NOMO-1 (cell line): ENCODE data around the gene FAU.

Experiments used
- DNase-seq, 2 experiments: peaks; one replicate each; lab custom pipeline; 2025; ENCODE audit not compliant: unreplicated experiment in 2 of 2; lab: John Stamatoyannopoulos, UW

FAU gene

DNA sequence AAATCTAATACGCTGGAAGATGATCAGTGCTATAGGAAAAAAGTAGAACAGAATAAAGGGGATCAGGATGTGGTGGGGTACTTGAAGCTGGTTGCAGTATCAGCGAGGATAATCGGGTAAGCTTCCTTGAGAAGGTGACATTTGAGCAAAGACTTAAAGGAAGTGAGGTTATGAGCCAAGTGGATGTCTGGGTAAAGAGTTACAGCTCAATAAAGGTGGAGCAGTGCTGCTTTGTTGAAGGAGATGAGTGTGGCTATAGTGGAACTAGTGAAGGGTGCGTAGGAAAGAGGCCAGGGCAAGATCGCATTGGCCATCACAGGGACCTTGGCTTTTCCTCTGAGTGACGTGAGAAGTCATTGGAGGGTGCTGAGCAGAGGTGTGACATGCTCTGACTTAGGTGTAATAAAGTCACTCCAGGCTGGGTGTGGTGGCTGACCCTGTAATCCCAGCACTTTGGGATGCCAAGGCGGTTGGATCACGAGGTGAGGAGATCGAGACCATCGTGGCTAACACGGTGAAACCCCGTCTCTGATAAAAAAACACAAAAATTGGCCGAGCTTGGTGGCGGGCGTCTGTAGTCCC, 14.7 kb upstream of the FAU start:
- DNase-seq: no peak

DNA sequence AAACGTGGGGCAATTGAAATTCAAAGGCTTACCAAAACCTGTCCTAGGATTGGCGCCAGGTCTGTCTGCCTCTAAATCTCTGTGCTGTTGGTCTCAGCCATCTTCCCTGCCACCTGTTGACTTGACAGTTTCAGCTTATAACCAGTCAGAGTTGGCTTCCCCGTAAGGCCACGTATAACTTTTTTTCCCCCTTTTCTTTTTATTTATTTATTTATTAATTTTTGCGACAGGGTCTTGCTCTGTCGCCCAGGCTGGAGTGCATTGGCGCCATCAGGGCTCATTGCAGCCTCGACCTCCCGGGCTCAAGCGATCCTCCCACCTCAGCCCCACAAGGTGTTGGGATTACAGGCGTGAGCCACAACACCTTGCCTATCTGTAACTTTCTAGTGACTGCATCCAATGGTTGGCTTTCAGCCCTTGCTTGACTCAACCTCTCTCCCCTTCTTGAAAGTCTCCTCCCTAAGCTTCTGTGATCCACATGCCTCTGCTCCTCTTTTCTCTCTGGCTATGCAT, 13.8 kb upstream of the FAU start:
- DNase-seq: no peak

DNA sequence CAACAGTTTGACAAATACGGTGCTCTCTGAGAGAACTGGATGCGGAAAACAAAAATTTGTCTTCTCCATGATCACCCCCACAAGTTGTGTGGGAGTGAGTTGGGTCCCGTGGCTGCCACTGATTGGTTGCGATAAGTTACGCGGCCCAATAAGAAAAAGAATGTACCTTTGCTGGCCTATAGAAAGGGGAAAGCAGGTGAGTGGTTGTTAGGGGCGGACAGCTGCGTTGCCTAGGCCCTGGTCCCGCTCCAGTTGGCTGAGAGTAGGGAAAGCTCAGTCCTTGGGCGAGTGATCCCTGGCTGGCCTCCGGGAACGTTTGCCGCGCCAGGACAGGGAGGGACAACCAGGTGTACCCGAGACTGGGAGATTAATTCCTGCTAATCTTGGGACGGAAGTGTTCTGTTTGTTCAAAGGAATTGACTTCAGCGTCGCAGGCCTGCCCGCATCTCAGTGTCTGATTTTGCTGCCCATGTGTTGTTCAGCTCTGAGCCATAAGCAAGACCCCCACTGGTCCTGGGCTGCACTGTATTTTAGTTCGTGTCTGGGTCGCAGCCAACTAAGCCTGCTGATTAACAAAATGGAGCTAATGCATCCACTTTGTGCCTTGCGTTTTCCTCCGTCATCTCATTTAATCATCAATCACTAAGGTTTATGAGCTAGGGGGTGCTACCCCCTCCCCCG, 13.2 kb upstream of the FAU start:
- peak; percentile 93 to 98 for DNase-seq

DNA sequence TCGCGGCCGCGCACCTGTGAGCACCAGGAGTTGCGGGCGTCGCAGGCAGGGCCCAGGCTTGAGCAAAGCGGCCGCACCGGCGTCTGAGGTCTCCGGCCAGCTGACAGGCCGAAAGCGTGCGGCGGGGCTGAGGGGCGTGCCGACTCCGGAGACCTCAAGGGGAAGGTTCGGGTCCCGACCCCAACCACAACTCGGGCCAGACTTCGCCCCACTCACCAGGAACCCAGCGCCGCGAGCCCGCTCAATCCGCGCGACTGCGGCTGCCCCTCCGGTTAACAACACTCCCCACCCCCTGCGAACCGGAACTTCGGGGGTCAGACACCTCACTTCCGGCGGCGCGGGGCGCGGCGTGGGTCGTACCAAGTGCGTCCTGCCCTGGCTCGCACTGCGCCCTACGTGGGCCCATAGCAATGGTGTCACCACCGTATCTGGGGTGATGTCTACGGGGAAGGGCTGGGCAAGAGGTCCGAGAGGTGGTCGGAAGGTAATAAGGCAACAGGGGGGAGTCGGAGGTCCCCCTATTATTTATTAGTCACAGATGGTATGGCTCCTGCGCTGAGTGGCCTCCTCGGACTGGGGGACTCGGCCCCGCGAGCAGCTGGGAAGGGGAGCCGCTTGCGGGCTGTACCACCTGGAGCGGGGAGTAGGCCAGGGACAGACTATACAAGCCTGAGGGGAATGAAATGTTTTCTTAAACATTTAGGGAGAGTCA, 12.5 kb upstream of the FAU start, which contains the start of gene SYVN1:
Gene SYVN1, minus strand, starts transcription at position 280 of the 712 bp plus-strand sequence. CDS start 918 bp downstream, outside the sequence.
- DNase-seq: peak; percentile 80 to 89

GRCh38 chr11:65133724-65134123, 11.8 kb upstream of the FAU start:
- DNase-seq: no peak

GRCh38 chr11:65132988-65133700, 11.2 kb upstream of the FAU start:
- DNase-seq: peak; percentile 61 to 69

DNA sequence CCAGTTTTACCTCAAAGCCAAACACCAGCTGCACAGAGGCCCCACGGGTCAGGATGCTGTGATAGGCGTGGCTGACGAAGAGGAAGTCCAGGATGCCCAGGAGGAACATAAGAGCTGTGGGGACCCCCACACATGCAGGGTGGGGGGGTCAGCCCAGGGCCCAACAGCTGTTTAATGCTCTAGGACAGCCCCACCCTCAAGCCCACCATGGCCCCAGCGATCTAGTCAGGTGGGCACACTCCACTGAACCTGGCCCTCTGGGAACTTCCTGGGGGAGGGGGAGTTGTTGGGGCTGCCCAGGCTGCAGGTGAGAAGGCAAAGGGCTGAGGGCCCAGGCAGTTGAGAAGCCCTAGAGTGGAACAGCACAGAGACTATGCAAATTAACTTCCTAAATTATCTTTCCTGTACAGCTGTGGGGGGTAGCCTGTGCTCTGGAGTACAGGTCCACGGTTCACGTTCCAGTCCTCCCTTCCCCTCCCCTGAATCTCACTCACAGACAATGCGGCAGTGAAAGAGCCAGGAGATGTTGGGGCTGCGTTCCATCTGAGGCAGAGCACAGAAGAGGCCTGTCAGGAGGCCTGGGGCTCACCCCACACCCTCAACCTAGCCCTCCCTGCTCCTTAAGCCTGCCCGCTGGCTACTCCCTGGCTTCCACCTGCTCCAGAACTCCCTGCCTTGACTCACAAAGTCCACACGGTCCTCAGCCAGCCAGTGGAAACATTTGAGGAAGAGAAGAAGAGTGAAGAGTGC, 10.5 kb upstream of the FAU start:
- DNase-seq: no peak

GRCh38 chr11:65131895-65132237, 9.9 kb upstream of the FAU start:
- no peak for DNase-seq

GRCh38 chr11:65131417-65131776, 9.5 kb upstream of the FAU start:
- no peak for DNase-seq

GRCh38 chr11:65130631-65131416, 8.9 kb upstream of the FAU start:
- no peak for DNase-seq

DNA sequence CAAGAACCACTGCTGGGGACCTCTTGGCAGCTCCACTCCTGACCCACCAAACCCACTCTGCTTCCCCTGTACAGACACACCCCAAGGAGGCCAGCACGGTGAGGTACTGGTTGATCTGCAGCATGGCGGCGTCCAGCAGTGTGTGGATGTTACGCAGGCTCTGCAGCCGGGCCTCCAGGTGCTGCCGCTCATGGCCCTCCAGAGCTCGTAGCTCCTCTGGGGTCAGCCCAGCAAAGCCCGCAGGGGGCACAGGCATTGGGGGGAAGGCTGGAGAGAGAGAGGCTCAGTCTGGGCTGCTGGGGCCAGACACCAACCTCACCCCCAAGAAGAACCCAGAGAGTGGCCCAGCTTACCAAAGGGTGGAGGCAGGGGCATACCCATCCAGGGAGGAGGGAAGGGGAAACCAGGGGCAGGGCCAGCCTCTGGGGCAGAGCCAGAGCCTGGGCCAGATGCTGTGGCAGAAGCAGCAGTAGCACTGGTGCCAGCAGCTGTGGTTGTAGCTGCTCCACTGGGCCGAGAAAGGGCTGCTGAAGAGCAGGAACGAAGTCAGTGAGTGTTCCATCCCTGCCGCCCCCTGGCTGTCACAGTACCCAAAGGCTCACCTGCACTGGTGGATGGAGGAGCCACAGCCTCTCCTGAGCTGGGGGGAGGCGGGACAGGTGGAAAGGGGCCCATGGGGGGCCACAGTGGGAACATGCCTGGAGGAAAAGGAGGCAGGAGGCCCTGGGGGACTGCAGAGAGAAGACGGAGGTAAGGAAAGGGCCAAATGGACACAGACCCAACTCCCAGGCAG, 7.9 kb upstream of the FAU start:
- no peak for DNase-seq

DNA sequence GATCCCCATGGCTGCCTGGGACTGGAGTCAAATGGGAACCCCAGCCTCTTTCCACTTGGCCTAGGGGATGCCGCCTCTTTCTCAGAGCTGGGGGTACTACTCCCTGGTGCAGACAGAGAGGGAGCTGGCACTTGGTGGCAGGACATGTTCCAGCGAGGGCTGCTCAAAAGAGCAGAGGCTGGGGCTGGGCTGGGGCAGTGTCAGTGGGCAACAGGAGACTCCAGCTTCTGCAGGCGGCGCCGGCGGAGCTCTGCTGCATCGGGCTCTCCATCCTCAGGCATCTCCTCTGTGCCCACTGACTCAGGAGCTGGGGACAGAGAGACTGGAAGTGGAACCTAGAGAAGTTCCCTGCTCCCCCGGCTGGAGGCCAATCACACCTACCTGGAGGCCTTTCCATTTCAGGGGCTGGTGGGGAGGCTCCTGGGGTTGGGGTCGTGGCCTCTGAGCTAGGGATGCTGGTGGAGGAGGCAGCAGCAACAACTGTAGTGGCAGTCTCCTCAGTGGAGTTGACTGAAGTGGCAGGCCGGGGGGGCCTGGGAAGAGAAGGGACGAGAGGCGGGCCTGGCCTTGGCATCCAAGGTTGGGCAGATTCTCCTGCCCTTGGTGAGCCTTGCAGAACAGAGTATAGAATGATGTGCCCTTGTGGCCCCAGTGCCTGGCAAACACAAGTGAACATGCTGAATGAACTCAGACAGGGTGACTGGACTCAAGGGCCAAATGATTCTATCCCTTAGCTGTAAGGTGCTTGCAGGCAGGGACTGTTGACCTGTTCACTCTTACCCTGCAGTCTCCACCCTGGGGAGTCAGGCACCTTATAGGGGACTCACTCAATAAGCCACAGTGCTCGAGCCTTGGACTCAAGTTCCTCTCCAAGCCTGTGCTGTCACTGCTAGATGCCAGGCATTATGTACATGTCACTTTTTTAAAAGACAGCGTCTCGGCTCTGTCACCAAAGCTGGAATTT, 6.5 kb upstream of the FAU start:
- DNase-seq: no peak

- DNase-seq: no peak
Observed at GRCh38 chr11:65127473-65128181, 5.7 kb upstream of the FAU start.

GRCh38 chr11:65126624-65127274, 4.8 kb upstream of the FAU start:
- DNase-seq: no peak

GRCh38 chr11:65125197-65126056, 3.5 kb upstream of the FAU start:
- DNase-seq: no peak
